ENCODE measurements around the gene UNK. TPM values are rescaled to one million over a fixed set of nuclear protein-coding genes. Genes with fewer than 3 reads are reported as not detected.

UNK gene
- total and polyA plus RNA-seq, 2 of the 13 experiments (the other 11 are each of a cell fraction or from before 2014, with no cell fraction given), result 31.6 to 33.0 TPM

- TF ChIP-seq HBP1 (CRISPR knock-in tag; IDR thresholded peaks at IDR 0.05; ENCODE audit: low read depth) (no peak), YEATS2 (CRISPR knock-in tag; IDR thresholded peaks at IDR 0.05; ENCODE audit: borderline replicate concordance) (no peak), RBM39 (IDR thresholded peaks at IDR 0.05; ENCODE audit: low read depth, low read length, poor library complexity, severe bottlenecking) (peak; percentile 48), ZBTB33 (CRISPR knock-in tag; IDR thresholded peaks at IDR 0.05) (peak; percentile 96), ZNF615 (CRISPR knock-in tag; IDR thresholded peaks at IDR 0.05; ENCODE audit: borderline replicate concordance) (no peak), NFAT5 (CRISPR knock-in tag; IDR thresholded peaks at IDR 0.05) (no peak), CTCF (CRISPR knock-in tag; IDR thresholded peaks at IDR 0.05) (peak; percentile 87), SNAI1 (CRISPR knock-in tag; IDR thresholded peaks at IDR 0.05; ENCODE audit: borderline replicate concordance) (no peak), BCLAF1 (IDR thresholded peaks at IDR 0.05) (no peak), MXD4 (CRISPR knock-in tag; IDR thresholded peaks at IDR 0.05) (no peak), HNF4A (CRISPR knock-in tag; IDR thresholded peaks at IDR 0.05) (no peak), MED8 (CRISPR knock-in tag; IDR thresholded peaks at IDR 0.05; ENCODE audit: insufficient replicate concordance) (no peak), ZBTB3 (CRISPR knock-in tag; IDR thresholded peaks at IDR 0.05; ENCODE audit: borderline replicate concordance, low read depth) (no peak), CBX2 (IDR thresholded peaks at IDR 0.05; ENCODE audit: low read depth, low read length) (no peak), CBX2 (CRISPR knock-in tag; IDR thresholded peaks at IDR 0.05; ENCODE audit: low read depth) (no peak)
These were observed 42.9 kb downstream of the UNK start (continued) for GRCh38 chr17:75827308-75828075.

Data from HepG2 (cell line).